ENCODE measurements around the gene KLHL5. TPM values are rescaled to one million over a fixed set of nuclear protein-coding genes. Genes with fewer than 3 reads are reported as not detected.

The KLHL5 gene
- total and polyA plus RNA-seq, 2 donors (not counting 1 experiment from before 2014, with no cell fraction given): 22.6 to 90.0 TPM

DNA sequence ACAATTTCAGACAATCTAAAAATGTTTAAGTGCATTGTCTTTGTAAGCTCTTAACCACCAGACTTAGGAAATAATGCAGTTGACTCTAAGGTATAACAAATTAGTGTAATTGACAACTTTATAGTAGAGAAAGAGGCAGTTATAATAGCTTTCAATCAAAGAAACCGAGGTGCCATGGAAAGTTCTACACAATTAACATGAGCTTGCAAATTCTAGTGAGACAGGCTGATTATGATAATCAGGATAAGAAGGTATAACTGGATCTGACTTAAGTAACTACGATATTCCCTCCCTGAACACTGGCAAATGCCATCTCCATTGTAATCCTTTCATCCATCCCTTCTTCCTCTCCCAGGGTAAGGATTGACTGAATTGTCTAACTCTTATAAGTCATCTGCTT is 11.4 kb upstream of the KLHL5 start:
- peaks cover 99% of the 10 kb centered on the region for H3K79me2 ChIP-seq (ENCODE audit: control insufficient read depth, insufficient read depth, low read length)

DNA sequence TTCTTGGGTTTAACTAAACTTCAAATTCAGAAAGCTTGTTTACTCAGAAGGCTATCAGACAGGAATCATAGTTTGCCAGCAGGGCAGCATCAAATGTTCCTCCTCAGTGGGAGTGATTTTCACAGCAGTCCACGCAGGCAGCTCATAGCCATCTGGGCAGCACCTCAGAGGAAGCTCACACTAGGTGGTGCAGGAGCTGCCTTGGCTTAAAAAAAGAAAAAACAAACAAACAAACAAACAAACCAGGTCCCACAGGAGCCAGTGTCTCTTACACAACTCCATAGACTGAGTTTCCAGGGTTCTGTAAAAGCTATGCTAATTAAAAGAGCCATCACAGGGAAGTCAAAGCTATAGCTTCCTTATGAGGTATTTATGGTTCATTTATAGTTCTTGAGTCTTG is 10.5 kb upstream of the KLHL5 start:
- H3K9ac ChIP-seq (ENCODE audit: low read length): no peak overlapping the region
- no peak for TF ChIP-seq EZH2 (IDR thresholded peaks at IDR 0.05; ENCODE audit: borderline replicate concordance, insufficient read depth, low read depth, low read length, poor library complexity, severe bottlenecking)
- TF ChIP-seq, protein P1, sequence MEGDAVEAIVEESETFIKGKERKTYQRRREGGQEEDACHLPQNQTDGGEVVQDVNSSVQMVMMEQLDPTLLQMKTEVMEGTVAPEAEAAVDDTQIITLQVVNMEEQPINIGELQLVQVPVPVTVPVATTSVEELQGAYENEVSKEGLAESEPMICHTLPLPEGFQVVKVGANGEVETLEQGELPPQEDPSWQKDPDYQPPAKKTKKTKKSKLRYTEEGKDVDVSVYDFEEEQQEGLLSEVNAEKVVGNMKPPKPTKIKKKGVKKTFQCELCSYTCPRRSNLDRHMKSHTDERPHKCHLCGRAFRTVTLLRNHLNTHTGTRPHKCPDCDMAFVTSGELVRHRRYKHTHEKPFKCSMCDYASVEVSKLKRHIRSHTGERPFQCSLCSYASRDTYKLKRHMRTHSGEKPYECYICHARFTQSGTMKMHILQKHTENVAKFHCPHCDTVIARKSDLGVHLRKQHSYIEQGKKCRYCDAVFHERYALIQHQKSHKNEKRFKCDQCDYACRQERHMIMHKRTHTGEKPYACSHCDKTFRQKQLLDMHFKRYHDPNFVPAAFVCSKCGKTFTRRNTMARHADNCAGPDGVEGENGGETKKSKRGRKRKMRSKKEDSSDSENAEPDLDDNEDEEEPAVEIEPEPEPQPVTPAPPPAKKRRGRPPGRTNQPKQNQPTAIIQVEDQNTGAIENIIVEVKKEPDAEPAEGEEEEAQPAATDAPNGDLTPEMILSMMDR (IDR thresholded peaks at IDR 0.05): no peak
- Mint-ChIP-seq H3K4me3 (no peak overlapping the region), H3K9me3 (ENCODE audit: insufficient read depth) (no peaks in the 10 kb centered on the region), H3K27ac (no peak overlapping the region), H3K27me3 (no peaks in the 10 kb centered on the region), H3K4me1 (peaks cover 77% of the 10 kb centered on the region)
- H3K27ac ChIP-seq (ENCODE audit: low read length in 2 of 2): peak overlapping the region in 1 of 2 donors; percentile 38
- H3K4me2 ChIP-seq (replicated peaks; ENCODE audit: low read depth, low read length, poor library complexity, severe bottlenecking): no peak overlapping the region
- no peaks in the 10 kb centered on the region for H3K9me3 ChIP-seq (ENCODE audit: control extremely low read depth in 1 of 3, control insufficient read depth in 2 of 3, insufficient read depth in 1 of 3, low read length in 2 of 3)
- no peak overlapping the region for H3K4me3 ChIP-seq (ENCODE audit: control extremely low read depth in 1 of 5, extremely low read depth in 1 of 5, insufficient read depth in 1 of 5, low read depth in 2 of 5, low read length in 4 of 5)
- peaks cover 39 to 46% of the 10 kb centered on the region in 2 donors for H3K4me1 ChIP-seq (ENCODE audit: control insufficient read depth in 2 of 2, insufficient read depth in 2 of 2, low read length in 2 of 2)
- WGBS (ENCODE audit: insufficient coverage): 100% methylated on average over 1 of the region's 1 CpG
- ATAC-seq (ENCODE audit: low read depth) (no peak), DNase-seq (no peak)
- ChIA-PET POLR2A (interaction anchor here (0.6 kb wide), 1 partner anchor 73 kb away, joined by 3 read pairs; no protein-coding TSS in a partner anchor), CTCF (interaction anchor here (0.5 to 4.1 kb wide), 5 partner anchors 11 to 292 kb away, joined by 3 to 16 read pairs (median 3); partner anchors contain the start of gene TLR10)
- peaks cover 0 to 7% of the 10 kb centered on the region in 2 experiments for H3K36me3 ChIP-seq (replicated peaks in 1 of 2; ENCODE audit: control extremely low read depth in 1 of 2, control insufficient read depth in 1 of 2, extremely low read depth in 1 of 2, insufficient read depth in 2 of 2, low read length in 1 of 2)
- H3K27me3 ChIP-seq (replicated peaks in 1 of 4; ENCODE audit: control extremely low read depth in 1 of 4, control insufficient read depth in 3 of 4, insufficient read depth in 4 of 4, low read length in 3 of 4): no peaks in the 10 kb centered on the region
- H4K20me1 ChIP-seq (ENCODE audit: control insufficient read depth, insufficient read depth, low read length, poor library complexity, severe bottlenecking): peaks cover 59% of the 10 kb centered on the region
- H2AFZ ChIP-seq (ENCODE audit: insufficient read depth, low read depth, low read length, poor library complexity, severe bottlenecking): no peak overlapping the region
- intact Hi-C loops (cut with micrococcal nuclease): no loop called here
- peaks cover 99% of the 10 kb centered on the region for H3K79me2 ChIP-seq (ENCODE audit: control insufficient read depth, insufficient read depth, low read length)

More for the DNA sequence above, 11.4 kb upstream of the KLHL5 start:
- no peaks in the 10 kb centered on the region for H3K27me3 ChIP-seq (replicated peaks in 1 of 4; ENCODE audit: control extremely low read depth in 1 of 4, control insufficient read depth in 3 of 4, insufficient read depth in 4 of 4, low read length in 3 of 4)
- ATAC-seq (ENCODE audit: low read depth): no peak
- no peak overlapping the region for H3K27ac ChIP-seq (ENCODE audit: low read length in 2 of 2)
- no peak for DNase-seq
- no peak overlapping the region for H3K27ac Mint-ChIP-seq
- H3K4me1 ChIP-seq (ENCODE audit: control insufficient read depth in 2 of 2, insufficient read depth in 2 of 2, low read length in 2 of 2): peaks cover 47 to 55% of the 10 kb centered on the region in 2 donors
- TF ChIP-seq, protein P1 (IDR thresholded peaks at IDR 0.05): no peak
- no peak for TF ChIP-seq EZH2 (IDR thresholded peaks at IDR 0.05; ENCODE audit: borderline replicate concordance, insufficient read depth, low read depth, low read length, poor library complexity, severe bottlenecking)
- H3K36me3 ChIP-seq (replicated peaks in 1 of 2; ENCODE audit: control extremely low read depth in 1 of 2, control insufficient read depth in 1 of 2, extremely low read depth in 1 of 2, insufficient read depth in 2 of 2, low read length in 1 of 2): peaks cover 0 to 7% of the 10 kb centered on the region in 2 experiments
- no peak overlapping the region for H3K4me2 ChIP-seq (replicated peaks; ENCODE audit: low read depth, low read length, poor library complexity, severe bottlenecking)
- H3K4me1 Mint-ChIP-seq: peaks cover 80% of the 10 kb centered on the region
- no peak overlapping the region for H3K4me3 ChIP-seq (ENCODE audit: control extremely low read depth in 1 of 5, extremely low read depth in 1 of 5, insufficient read depth in 1 of 5, low read depth in 2 of 5, low read length in 4 of 5)
- intact Hi-C loops (cut with micrococcal nuclease): no loop called here
- no peak overlapping the region for H2AFZ ChIP-seq (ENCODE audit: insufficient read depth, low read depth, low read length, poor library complexity, severe bottlenecking)
- no peak overlapping the region for H3K9ac ChIP-seq (ENCODE audit: low read length)
- WGBS (ENCODE audit: insufficient coverage): 60% methylated on average over 1 of the region's 2 CpGs
- H3K27me3 Mint-ChIP-seq: no peaks in the 10 kb centered on the region
- ChIA-PET CTCF (interaction anchor here (0.6 to 4.1 kb wide), 4 partner anchors 8 to 291 kb away, joined by 3 to 16 read pairs (median 3); no protein-coding TSS in a partner anchor), POLR2A (interaction anchor here (0.6 kb wide), 3 partner anchors 74 to 1199 kb away, joined by 3 to 8 read pairs (median 3); no protein-coding TSS in a partner anchor)
- H3K9me3 ChIP-seq (ENCODE audit: control extremely low read depth in 1 of 3, control insufficient read depth in 2 of 3, insufficient read depth in 1 of 3, low read length in 2 of 3): no peaks in the 10 kb centered on the region
- no peaks in the 10 kb centered on the region for H3K9me3 Mint-ChIP-seq (ENCODE audit: insufficient read depth)
- H3K4me3 Mint-ChIP-seq: no peak overlapping the region
- H4K20me1 ChIP-seq (ENCODE audit: control insufficient read depth, insufficient read depth, low read length, poor library complexity, severe bottlenecking): peaks cover 50% of the 10 kb centered on the region
